ENCODE measurements around the gene CIB4. TPM values are rescaled to one million over a fixed set of nuclear protein-coding genes. Genes with fewer than 3 reads are reported as not detected.

Gene CIB4
- total and polyA plus RNA-seq, 2 experiments from 2014 or later = not detected

DNA sequence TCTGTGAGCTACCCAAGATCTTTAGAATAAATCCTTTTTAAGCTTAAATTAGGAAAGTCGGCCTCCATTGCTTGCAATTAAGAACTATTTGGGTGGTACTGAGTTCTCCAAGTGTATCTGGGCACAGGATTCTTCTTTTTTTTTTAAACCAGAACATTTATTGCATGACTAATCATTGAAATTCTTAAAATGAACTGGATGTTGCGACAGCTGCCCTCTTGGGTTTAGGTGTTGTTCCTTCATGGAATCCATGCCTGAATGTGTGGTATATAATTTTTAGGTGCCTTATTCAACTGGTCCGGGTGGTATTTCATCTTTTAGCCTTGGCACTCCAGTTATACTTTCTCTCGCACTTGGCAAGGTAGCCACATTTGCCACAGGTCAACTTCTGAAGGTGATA is 36.9 kb upstream of the CIB4 start:
- Histone ChIP-seq H3K9me2 (ENCODE audit: insufficient read depth) (no peaks in the 10 kb centered on the region), H3K4me3 (no peak overlapping the region), H3K79me2 (ENCODE audit: insufficient read depth) (no peaks in the 10 kb centered on the region), H3K36me3 (ENCODE audit: low read depth) (no peaks in the 10 kb centered on the region), H3K4me2 (ENCODE audit: unreplicated experiment) (no peak overlapping the region), H3F3A (ENCODE audit: insufficient read depth) (no peaks in the 10 kb centered on the region), H2AFZ (no peak overlapping the region), H3K9me3 (ENCODE audit: low read depth) (no peaks in the 10 kb centered on the region), H3K4me1 (ENCODE audit: insufficient read depth) (0 out of 2 replicates have a peak, but pooled peaks cover 3% of the 10 kb centered on the region), H4K20me1 (ENCODE audit: insufficient read depth) (no peaks in the 10 kb centered on the region), H3K27ac (no peak overlapping the region), H3K9ac (no peak overlapping the region), H3K27me3 (replicated peaks; ENCODE audit: insufficient read depth) (peaks cover 23% of the 10 kb centered on the region)
- peak; percentile 50 for DNase-seq
- in situ Hi-C loops (cut with MboI) = no loop called here
- TF ChIP-seq EZH2 (IDR thresholded peaks at IDR 0.05; ENCODE audit: insufficient read depth, poor library complexity, severe bottlenecking) = no peak
- TF ChIP-seq EZH2phosphoT487 (IDR thresholded peaks at IDR 0.05; ENCODE audit: insufficient read depth, low read depth) = no peak
- 56% methylated on average over 4 of the region's 4 CpGs for WGBS, 2 experiments (ENCODE audit: low coverage in 1 of 2, low lambda C conversion rate in 2 of 2, missing lambda C conversion rate in 2 of 2)

DNA sequence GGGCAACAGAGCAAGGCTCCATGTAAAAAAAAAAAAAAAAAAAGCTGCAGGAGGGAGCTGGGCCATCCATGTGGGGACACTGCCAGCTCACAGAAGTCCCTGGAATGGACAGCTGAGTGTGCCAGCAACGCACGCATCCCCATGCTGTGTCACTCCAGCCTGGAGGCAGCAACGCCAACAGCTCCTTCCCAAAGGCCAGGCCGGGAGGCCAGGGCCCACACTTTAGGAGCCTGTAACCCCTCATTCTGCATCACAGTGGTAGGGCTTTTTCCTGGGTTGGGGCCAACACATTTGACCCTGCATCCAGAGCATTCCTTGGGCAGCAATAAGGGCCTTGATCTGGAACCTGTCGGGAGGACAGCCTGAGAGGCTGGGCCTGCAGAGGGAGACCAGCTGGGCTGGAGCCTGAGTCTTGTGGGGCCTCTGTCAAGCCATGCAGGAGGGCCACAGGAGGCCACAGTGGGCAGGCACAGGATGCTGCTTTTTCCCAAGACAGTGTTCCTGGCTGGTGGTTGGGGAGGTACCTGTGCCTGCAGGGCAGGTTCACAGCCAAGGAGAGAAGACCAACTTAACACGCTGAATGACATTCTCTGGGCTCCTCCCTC is 34.6 kb upstream of the CIB4 start:
- Histone ChIP-seq H3K27ac (no peak overlapping the region), H3K4me2 (ENCODE audit: unreplicated experiment) (no peak overlapping the region), H3F3A (ENCODE audit: insufficient read depth) (no peaks in the 10 kb centered on the region), H3K4me1 (ENCODE audit: insufficient read depth) (0 out of 2 replicates have a peak, but pooled peaks cover 3% of the 10 kb centered on the region), H3K79me2 (ENCODE audit: insufficient read depth) (no peaks in the 10 kb centered on the region), H3K4me3 (no peak overlapping the region), H2AFZ (no peak overlapping the region), H3K9me2 (ENCODE audit: insufficient read depth) (no peaks in the 10 kb centered on the region), H4K20me1 (ENCODE audit: insufficient read depth) (no peaks in the 10 kb centered on the region), H3K36me3 (ENCODE audit: low read depth) (no peaks in the 10 kb centered on the region), H3K27me3 (replicated peaks; ENCODE audit: insufficient read depth) (peaks cover 34% of the 10 kb centered on the region), H3K9ac (no peak overlapping the region), H3K9me3 (ENCODE audit: low read depth) (no peaks in the 10 kb centered on the region)
- WGBS, 2 experiments (ENCODE audit: low coverage in 1 of 2, low lambda C conversion rate in 2 of 2, missing lambda C conversion rate in 2 of 2) = 79 to 85% methylated on average over 6 of the region's 6 CpGs
- in situ Hi-C loops (cut with MboI) = no loop called here
- no peak for DNase-seq
- TF ChIP-seq EZH2phosphoT487 (IDR thresholded peaks at IDR 0.05; ENCODE audit: insufficient read depth, low read depth) (no peak), EZH2 (IDR thresholded peaks at IDR 0.05; ENCODE audit: insufficient read depth, poor library complexity, severe bottlenecking) (no peak)

DNA sequence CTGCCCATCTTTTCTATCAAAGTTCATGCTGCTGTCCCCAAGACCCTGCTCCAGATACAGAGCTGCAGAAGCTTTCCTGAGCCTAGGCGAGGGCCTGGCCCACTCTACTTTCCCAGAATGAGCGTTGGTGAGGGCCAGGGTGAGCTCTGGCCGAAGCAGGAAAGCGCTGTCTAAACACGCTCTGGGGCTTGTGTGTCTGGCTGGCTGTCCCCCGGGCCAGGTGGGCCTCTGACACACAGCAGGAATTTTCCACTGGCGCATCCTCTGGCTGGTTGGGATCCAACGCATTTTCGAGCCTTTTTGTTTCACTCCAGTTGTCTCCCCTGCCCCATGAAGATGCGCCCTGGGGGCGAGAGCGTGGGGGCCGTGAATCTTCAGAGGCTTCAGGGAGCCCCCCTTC is 33.6 kb upstream of the CIB4 start:
- TF ChIP-seq EZH2 (IDR thresholded peaks at IDR 0.05; ENCODE audit: insufficient read depth, poor library complexity, severe bottlenecking) (no peak), EZH2phosphoT487 (IDR thresholded peaks at IDR 0.05; ENCODE audit: insufficient read depth, low read depth) (no peak)
- Histone ChIP-seq H4K20me1 (ENCODE audit: insufficient read depth) (no peaks in the 10 kb centered on the region), H3K9ac (no peak overlapping the region), H3K4me2 (ENCODE audit: unreplicated experiment) (no peak overlapping the region), H3K79me2 (ENCODE audit: insufficient read depth) (no peaks in the 10 kb centered on the region), H3F3A (ENCODE audit: insufficient read depth) (0 out of 2 replicates have a peak, but pooled peaks cover 2% of the 10 kb centered on the region), H3K4me1 (ENCODE audit: insufficient read depth) (peaks cover 10% of the 10 kb centered on the region), H2AFZ (no peak overlapping the region), H3K9me2 (ENCODE audit: insufficient read depth) (no peaks in the 10 kb centered on the region), H3K27me3 (replicated peaks; ENCODE audit: insufficient read depth) (peaks cover 25% of the 10 kb centered on the region), H3K36me3 (ENCODE audit: low read depth) (no peaks in the 10 kb centered on the region), H3K9me3 (ENCODE audit: low read depth) (no peaks in the 10 kb centered on the region), H3K4me3 (no peak overlapping the region), H3K27ac (no peak overlapping the region)
- in situ Hi-C loops (cut with MboI) = no loop called here
- DNase-seq = no peak
- WGBS, 2 experiments (ENCODE audit: low coverage in 1 of 2, low lambda C conversion rate in 2 of 2, missing lambda C conversion rate in 2 of 2) = 77 to 82% methylated on average over 13 of the region's 13 CpGs

DNA sequence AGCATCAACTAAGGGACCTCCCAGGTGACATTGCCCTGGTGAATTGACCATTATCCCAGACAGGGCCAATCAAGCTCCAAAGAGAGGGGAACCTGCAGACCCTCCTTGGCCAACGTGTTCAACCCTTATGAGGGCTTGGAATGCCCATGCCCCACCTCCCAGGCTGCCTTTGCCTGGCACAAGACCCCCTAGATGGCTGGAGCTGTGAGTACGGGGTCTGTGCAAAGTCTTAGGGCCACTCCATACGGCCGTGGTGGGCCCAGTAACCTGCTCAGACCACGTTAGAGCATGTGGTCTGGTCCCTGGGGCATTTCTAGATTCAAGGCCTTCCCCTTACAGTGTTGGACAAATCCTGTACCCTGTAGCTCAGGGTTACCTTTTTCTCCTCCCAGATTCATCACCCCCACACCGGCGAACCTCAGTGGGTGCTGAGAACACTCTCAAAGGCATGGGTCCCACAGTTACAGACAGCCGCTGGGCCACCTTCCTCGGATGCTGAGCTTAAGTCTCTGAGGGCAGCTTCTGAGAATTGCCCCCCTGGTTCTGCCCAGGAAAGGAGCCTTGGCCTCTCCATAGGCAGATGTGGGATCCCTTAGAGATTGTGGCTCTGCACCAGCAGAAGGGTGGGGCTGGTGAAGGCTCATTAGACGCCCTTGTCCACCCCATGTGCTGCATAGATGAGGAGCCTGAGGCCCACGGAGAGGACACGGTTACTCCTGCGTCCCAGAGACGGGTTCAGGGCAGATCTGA is 33.0 kb upstream of the CIB4 start:
- H3K27ac ChIP-seq = no peak overlapping the region
- no peak for DNase-seq
- H2AFZ ChIP-seq = no peak overlapping the region
- peaks cover 20% of the 10 kb centered on the region for H3K27me3 ChIP-seq (replicated peaks; ENCODE audit: insufficient read depth)
- 46 to 52% methylated on average over 14 of the region's 14 CpGs for WGBS, 2 experiments (ENCODE audit: low coverage in 1 of 2, low lambda C conversion rate in 2 of 2, missing lambda C conversion rate in 2 of 2)
- 0 out of 2 replicates have a peak, but pooled peaks cover 6% of the 10 kb centered on the region for H3F3A ChIP-seq (ENCODE audit: insufficient read depth)
- H3K4me3 ChIP-seq = no peak overlapping the region
- no peak for TF ChIP-seq EZH2phosphoT487 (IDR thresholded peaks at IDR 0.05; ENCODE audit: insufficient read depth, low read depth)
- no peak for TF ChIP-seq EZH2 (IDR thresholded peaks at IDR 0.05; ENCODE audit: insufficient read depth, poor library complexity, severe bottlenecking)
- no peaks in the 10 kb centered on the region for H4K20me1 ChIP-seq (ENCODE audit: insufficient read depth)
- no peaks in the 10 kb centered on the region for H3K9me2 ChIP-seq (ENCODE audit: insufficient read depth)
- H3K4me2 ChIP-seq (ENCODE audit: unreplicated experiment) = no peak overlapping the region
- no peaks in the 10 kb centered on the region for H3K36me3 ChIP-seq (ENCODE audit: low read depth)
- in situ Hi-C loops (cut with MboI) = no loop called here
- H3K9ac ChIP-seq = no peak overlapping the region
- H3K79me2 ChIP-seq (ENCODE audit: insufficient read depth) = no peaks in the 10 kb centered on the region
- no peaks in the 10 kb centered on the region for H3K9me3 ChIP-seq (ENCODE audit: low read depth)
- peaks cover 14% of the 10 kb centered on the region for H3K4me1 ChIP-seq (ENCODE audit: insufficient read depth)

Data from GM23248 (cell line).